HG03565 (cell line): ENCODE data around the gene PPBP.
"Not testable (repeated sequence)": the region's sequence is repeated elsewhere in the genome, so short reads cannot be mapped to it uniquely, and the experiment has no call there.

Source experiments
- ATAC-seq: cut with Tn5 transposase; IDR thresholded peaks from one replicate; pipeline ENCODE4 v1.9.1; 2021; ENCODE audit warnings: mild to moderate bottlenecking, moderate library complexity; ENCODE audit not compliant: unreplicated experiment

PPBP gene

DNA sequence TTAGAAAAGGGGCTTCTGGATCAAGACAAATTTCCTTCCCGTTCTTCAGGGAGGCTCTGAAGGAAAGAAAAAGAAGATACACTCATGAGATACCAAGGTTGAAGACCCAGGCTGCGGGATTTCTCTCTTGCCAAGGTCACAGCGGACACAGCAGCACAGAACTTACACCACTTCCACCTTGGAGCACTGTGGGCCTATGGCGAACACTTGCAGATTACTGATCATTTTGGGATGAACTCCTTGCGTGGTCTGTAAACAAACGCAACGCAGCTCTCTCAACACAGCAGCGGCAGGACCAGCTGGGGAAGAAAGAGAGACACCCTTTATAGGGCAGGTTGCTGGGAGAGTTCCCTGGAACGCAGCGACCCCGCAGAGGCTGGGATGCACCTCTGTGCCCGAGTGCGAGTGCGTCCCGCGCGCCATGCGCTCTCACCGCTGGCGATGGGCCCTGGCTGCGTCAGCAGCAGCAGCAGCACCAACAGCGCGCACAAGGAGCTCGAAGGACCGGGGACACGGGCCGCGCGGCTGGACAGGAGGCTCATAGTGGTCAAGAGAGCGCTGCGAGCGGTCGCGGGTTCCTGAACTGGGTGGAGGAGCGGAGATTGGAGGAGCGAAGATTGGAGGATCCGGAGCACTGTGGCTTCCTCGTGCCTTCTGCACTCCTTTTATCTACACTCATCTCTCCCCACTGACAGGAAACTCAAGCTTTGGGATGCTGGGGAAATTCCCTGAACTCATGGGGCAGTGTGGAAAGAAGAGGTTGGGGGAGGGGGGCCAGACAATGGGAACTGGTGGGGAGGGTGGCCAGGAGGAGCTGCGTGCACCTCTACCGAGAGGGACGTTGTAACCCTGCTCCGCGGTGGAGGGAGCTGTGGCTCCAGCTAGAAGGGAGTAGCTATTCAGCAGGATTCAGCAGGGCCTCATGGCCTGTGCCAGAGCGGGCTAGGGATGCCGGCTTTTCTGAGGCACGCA lies 10.3 kb upstream of the PPBP start, which contains the start of gene CXCL5:
Gene CXCL5, minus strand, starts transcription at position 638 of the 972 bp plus-strand sequence. Its CDS starts 96 bp downstream, at position 542.
- no peak for ATAC-seq

DNA sequence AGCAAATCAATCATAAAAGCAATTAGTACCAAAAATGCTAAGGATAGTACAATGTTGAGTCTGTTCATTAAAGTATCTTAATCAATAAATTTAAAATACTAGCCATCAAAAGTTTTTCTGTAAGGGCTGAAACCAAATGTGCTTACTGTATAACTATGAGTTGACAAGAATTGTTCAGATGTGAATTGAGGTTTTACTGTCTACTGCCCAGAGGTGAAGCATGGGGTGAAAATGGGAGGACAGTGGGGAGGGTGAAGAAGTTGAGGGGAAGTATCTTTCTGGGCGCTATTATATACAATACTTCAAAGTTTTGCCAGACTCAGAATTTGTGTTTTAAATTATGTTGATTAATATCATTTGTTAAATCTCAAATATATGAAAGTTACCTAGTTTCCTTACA lies 4.1 kb upstream of the PPBP start:
- ATAC-seq = no peak

DNA sequence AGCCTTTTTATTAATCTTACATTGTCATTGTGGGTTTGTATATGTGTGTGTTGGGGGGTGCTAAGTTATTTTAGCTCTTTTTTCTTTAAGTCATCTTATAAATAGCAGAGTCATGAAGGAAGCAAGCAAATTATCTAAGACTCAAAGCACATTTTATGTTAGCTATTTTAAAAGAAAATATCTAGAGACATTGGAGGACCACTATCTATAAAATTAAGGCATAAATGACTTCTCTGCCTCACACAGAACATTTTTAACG lies 3.7 kb upstream of the PPBP start:
- ATAC-seq = no peak

DNA sequence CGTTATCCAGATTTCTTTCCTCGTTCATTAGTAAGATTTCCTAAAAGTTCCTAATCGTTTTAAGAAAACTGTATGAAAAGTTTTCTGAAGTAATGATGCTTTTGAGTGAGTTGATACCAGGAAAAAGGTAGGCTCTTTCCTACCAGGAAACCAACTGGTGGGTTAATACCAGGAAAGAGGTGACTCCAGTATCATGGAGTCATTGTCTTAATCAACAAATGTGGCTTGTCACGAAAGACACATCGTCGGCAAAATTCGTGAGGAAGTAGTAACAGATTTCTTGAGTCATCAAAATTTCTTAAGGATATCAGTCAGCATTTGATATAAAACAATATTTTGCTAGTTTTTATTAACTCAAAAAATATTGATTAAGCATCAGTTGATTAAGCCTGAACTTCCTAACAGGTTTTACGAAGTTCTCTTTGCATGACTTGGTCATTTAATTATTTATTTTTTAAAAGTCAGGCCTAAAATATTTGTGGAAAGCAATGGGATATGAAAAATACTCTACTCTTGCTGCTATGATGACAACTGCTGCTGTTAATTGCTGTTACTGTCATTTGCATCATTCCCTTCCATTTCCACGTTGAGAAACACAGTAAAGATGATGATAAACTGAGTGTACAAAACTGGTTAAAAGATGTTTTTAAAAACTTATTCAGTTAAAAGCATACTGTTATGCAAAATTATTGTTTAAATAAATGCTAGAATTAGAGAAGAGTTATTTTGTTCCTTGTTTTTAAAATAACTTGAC lies 3.2 kb upstream of the PPBP start:
- ATAC-seq = no peak

DNA sequence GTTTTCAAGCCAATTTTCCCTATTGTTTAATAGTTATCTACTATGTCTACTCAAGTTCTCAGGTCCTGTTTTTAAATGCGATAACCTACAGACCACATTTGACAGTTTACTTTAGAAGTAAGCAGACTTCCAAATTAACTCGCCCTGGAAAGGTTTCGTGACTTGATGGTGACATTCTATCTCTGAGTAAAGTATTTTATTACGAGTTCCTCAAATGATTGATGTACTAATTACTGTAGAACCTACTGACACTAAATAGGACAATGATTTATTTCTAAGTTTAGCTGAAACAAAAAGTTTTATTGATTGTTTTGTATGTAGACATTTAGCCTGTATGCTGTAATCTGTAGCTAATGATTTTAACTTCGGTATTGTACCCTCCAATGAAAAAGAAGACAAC lies 1.9 kb upstream of the PPBP start:
- no peak for ATAC-seq

DNA sequence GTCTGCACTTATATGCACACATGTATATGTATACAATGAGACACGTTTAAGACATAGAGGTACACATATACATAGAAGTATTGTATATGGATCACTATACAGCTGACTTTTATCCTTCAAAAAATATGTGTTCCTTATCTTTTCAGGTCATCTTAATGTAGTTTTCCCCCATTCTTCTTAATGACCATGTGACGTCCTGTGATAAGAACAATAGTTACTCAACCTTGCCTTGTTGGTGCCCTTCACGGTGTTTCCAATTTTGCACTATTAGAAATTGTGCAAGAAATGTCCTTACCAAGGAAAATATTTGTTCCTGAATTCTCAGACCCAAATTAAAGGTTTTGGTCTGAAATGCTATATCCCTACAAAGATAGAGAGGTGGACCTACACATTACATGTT lies 1.0 kb upstream of the PPBP start:
- ATAC-seq = no peak

DNA sequence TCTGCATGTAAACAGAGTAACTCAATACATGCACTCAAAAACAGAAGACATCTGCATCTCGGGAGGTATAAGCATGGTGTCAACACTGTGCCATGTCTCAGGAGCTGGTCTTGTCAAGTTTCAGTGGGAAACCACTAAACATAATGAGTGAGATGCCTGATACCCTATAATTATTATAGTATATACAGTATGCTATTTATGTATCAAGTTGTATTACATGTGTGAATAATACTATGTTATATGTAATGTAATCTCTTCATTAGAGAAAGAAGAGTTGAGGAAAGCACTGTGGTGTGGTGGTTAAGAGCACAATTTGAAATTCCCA lies 2.5 kb downstream of the PPBP start:
- ATAC-seq = no peak

DNA sequence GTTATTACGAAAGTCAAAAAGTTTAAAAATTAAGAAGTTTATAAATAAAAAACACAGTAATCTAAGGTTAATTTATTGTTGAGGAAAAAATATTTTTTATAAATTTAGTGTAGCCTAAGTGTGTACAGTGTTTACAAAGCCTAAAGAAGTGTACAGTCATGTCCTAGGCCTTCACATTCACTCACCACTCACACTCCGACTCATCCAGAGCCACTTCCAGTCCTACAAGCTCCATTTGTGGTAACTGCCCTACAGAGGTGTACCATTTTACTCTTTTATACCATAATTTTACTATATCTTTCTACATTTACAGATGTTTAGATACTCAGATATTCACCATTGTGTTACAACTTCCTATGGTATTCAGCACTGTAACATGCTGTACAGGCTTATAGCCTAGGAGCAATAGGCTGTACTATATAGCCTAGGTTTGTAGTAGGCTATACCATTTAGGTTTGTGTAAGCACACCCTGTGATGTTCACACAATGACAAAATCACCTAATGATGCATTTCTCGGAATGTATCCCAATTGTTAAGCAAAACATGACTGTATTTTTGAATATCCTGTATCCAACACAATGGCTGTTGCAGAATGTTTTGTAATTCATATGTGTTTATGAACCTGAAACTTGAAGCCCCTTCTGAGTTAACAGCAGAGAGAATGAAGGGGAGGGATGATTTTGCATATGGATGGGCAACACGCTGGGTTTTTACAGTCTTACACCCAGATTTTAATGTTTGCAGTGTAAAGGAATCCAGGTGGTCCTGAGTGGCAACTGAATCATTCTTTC lies 3.1 kb downstream of the PPBP start:
- ATAC-seq = no peak

DNA sequence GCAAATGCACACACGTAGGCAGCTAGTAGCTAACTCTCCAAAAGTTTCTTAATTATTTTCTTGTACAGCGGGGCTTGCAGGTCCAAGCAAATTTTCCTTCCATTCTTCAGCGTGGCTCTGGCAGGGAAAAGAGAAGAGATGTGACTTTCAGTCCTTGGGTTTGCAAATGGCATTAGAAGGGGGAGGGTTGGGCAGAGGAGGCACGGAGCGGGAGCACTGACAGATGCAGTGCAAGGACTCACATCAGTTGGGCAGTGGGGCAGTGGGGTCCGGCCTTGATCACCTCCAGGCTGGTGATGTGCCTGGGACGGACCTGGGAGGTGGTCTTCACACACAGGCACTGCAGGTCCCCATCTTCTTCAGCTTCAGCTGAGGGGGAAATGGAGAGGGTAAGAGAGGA lies 6.8 kb downstream of the PPBP start:
- ATAC-seq = not testable (repeated sequence)

DNA sequence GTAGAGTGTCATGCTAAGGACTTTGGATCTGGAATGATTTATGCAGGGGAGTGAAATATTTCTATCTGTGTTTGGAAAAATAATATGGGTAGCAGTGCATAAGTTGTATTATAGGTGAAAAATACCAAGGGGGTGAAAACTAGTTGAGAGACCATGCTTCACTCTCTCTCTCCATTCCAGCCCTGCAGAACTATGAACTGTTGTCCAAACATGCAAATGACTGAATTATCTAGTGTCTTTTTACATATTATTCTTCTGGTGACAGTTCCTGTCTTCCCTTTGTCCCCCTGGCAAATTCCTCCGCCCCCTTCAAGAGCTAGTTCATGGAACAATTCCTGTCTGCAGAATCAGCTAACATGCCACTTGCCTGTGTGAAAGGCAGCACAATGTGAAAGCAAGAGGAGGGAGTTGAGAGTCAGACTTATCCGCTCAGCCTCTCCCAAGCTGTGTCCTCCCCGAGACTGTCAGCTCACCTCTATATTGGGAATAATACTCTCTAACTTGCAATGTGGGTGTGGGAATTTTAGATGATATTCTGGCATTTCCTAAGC lies 8.5 kb downstream of the PPBP start:
- ATAC-seq = no peak

DNA sequence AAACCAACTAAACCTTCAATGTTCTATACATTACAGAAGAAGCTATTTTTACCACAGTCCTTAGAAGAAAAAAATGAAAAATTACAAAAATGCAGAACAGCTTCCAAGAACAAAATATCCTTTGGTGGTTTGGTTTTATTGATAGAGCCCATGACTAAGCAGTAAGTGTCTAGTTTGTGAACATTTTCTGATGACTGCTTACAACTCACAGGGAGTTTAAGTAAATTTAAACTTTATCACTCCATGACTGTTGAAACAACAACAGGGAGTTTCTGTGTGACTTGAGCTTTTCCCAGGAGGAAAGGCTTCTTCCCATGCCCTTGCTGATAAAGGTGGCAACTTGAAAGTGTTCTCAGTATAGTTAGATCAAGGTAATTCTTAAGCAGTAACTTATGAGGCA lies 9.1 kb downstream of the PPBP start:
- ATAC-seq = no peak

DNA sequence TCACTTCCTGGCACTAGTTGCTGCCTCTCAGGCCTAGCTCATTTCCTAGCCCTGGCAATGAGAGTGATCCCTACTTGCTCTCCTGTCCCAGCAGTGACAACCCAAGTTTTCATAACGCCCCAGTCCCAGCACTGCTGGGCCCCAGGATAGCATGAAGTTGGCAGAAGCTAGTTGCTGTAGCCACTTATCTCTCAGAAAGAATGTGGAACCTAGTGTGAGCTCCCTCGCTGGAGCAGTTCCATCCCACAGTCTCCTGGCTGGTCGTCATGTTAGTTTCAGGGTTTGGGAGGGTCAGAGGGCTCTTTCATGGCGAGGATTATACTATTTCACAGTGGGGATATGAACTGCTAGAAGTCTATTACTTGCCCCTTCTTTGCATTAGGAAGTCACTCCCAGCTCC lies 11.3 kb downstream of the PPBP start:
- no peak for ATAC-seq

DNA sequence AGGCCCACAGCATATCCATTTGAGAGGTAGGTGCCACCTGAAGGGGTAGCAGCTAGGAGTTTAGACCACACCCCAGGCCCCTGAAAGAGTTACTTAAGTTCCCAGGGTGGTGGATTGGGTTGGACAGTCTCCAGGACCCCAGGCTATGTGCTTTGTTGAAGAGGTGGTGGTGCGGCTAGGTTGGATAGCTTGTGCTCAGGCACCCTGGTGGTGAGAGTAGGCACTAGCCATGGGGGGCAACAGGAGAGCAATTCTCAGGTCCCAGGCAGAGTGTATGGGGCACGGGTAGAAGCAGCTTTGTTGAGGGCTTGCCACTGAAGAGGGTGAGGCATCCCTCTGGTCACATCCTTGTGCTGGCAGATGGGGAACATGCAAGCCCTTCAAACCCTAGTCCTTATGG lies 11.8 kb downstream of the PPBP start:
- no peak for ATAC-seq

DNA sequence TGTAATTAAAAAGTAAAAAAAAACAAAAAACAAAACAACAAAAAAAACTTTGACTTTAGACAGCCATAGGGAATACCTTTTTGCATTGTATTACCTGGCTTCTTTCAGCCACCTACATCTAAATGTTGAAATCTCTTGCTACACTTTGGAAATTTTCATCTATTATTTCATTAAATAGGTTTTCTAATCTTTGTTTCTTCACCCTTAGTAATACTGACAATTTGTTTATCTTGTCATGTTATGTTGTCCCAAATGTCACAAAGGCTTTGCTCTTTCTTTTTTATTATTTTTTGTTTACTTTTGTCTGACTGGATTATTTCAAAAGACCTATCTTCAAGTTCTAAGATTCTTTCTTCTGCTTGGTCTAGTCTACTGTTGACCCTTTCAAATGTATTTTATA lies 13.6 kb downstream of the PPBP start:
- ATAC-seq = no peak

DNA sequence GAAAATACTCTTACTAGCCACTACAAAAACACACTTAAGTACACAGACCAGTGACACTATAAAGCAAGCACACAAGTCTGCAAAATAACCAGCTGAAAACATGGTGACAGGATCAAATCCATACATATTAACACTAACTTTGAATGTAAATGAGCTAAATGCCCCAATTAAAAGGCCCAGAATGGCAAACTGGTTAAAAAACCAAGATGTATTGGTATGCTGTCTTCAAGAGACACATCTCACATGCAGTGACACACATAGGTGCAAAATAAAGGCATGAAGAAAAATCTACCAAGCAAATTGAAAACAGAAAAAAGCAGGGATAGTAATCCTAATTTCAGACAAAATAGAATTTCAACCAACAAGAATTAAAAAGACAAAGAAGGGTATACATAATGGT lies 17.0 kb downstream of the PPBP start:
- ATAC-seq = no peak

DNA sequence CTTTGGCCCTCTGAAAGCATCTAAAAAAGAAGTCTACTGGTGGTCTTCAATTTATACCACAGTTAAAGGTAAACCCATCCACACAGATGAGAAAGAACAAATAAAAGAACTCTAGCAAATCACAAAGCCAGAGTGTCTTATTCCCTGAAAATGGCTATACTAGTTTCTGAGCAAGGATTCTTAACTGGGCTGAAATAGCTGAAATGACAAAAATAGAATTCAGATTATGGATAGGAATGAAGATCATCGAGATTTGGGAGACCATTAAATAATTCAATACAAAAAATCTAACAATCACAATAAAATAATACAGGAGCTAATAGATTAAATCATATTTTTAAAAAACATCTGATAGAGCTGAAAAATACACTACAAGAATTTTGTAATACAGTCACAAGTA lies 18.0 kb downstream of the PPBP start:
- ATAC-seq = no peak

DNA sequence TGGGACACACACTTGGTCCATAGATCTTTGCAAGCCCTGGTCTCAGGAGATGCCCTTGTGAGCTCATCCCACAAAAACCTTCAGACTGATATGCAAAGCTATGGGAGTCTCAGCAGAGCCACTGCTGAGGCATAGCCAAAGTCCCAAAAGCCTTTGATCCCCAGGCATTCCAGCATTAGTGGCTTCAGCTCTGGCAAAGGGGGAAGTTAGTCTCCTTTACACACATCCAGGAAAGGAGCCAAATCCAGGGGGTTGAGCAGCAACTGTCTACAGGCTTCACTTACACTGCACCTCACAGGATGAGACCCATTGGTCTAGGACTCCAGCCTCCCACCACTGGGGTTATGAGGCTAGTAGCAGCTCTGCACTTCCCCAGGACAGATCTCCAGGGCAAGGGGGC lies 20.1 kb downstream of the PPBP start:
- no peak for ATAC-seq

DNA sequence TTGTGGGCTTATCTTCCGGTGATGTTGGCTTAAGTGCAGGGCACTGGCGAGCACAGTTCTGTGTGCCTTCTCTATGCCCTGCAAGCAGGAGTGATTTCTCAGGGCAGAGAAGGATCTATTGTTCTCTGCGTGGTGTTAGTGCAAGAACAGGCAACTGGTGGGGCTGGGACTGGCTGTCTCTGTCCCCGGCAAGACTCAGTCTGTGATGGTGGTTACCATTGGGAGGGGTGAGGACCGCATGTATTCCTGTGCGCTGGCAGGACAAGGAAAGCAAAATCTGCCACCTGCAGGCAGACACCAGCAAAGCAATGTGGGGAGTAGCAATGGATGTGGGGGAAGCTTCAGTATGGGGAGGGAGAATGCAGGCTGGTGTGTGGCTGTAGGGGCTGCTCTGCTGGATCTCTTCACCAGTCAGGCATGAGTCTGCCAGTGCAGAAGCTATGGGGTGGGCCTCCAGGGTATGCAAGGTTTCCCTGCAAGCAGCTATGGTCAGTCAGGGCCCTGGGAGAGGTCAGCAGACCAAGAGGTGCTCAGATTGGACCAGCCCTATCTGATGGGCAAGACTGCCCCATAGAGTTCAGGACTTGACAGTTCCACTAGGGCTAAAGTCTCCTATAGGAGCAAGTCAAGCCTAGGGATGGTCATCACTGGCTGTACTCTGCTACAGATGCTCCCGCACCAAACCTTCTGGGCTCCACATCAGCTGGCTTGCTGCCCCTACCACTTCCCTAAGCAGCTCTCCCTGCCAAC lies 23.0 kb downstream of the PPBP start:
- ATAC-seq = no peak

DNA sequence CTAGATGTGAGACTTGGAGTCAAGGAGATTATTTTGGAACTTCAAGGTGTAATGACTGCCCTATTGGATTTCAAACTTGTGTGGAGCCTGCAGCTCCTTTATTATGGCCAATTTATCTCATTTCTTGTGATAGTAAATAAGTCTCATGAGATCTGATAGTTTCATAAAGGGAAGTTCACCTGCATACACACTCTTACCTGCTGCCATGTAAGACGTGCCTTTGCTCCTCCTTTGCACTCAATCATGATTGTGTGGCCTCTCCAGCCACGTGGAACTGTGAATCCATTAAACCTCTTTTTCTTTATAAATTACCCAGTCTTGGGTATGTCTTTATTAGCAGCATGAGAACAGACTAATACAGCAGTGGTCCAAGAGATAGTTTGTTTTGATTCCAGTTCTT lies 25.3 kb downstream of the PPBP start:
- ATAC-seq = no peak

DNA sequence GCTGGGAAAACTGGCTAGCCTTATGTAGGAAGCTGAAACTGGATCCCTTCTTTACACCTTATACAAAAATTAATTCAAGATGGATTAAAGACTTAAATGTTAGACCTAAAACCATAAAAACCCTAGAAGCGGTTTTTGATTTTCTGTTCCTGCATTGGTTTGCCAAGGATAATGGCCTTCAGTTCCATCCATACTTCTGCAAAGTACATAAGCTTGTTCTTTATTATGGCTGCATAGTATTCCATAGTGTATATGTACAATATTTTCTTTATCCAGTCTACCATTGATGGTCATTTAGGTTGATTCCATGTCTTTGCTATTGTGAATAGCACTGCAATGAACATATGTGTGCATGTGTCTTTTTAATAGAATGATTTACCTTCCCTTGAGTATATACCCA lies 28.9 kb downstream of the PPBP start:
- ATAC-seq = not testable (repeated sequence)

DNA sequence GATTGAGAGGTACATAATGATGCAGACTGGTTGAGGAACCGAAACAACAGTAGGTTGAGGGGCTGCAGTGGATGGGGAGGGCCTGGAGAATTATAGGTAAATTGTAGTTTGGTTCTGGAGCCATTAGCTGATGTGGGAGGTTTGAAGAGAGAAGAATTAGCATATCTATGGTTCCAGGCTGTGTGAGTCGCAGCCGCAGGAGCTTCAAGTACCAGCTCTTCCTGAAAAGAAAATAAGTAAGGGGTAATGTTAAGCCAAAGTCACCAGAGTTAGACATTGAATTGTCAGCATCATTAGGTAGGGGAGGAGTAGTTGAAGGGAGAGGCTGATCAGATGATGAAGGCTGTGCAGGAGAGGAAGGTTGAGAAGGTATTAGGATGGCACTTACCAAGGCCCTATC lies 35.6 kb downstream of the PPBP start:
- ATAC-seq = no peak
